ENCODE results near the gene ENPEP. TPM values are rescaled to one million over a fixed set of nuclear protein-coding genes. Genes with fewer than 3 reads are reported as not detected.

ENPEP gene
- total RNA-seq, 1 experiment from 2014 or later: not detected

DNA sequence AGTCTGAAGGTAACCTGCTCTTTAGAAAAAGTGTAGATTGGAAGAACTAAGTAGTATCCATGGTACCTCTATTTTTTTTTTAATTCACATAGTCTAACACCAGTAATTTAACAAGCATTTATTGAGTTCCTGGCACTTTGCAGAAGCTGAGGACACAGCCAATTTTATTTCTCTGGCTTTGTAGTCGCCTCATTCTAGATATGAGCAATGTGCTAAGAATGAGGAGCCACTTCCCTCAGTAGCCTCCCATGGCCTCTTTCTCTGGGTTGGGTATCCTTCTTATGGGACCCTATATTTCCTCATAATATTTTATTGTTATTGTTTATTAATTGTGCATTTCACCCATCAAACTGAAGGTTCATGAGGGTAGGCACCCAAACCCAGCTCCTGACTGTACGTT lies 67.6 kb downstream of the ENPEP start:
- Histone ChIP-seq H2AFZ (ENCODE audit: low read length) (no peak overlapping the region), H3K27me3 (ENCODE audit: low read length) (no peaks in the 10 kb centered on the region), H3K4me1 (ENCODE audit: insufficient read depth, low read length) (peaks cover 21% of the 10 kb centered on the region), H3K36me3 (ENCODE audit: low read depth, low read length) (no peaks in the 10 kb centered on the region), H3K9ac (ENCODE audit: low read length) (no peak overlapping the region), H3K79me2 (ENCODE audit: low read length) (no peaks in the 10 kb centered on the region), H3K4me2 (ENCODE audit: low read length) (no peak overlapping the region), H3K27ac (ENCODE audit: low read length) (no peak overlapping the region), H3K9me2 (replicated peaks; ENCODE audit: low read length) (no peaks in the 10 kb centered on the region), H4K20me1 (ENCODE audit: low read length) (no peaks in the 10 kb centered on the region), H3K4me3 (ENCODE audit: low read length) (no peak overlapping the region), H3K9me3 (ENCODE audit: low read length) (no peaks in the 10 kb centered on the region), H3F3A (ENCODE audit: low read length, unreplicated experiment) (peaks cover 4% of the 10 kb centered on the region)
- DNase-seq (no peak), ATAC-seq (no peak)
- ChIA-PET CTCF (no interaction called here), POLR2A (ENCODE audit: unreplicated experiment) (no interaction called here)
- intact Hi-C loops (cut with micrococcal nuclease): no loop called here
- TF ChIP-seq EZH2 (IDR thresholded peaks at IDR 0.05; ENCODE audit: low read length, unreplicated experiment) (no peak), EZH2phosphoT487 (IDR thresholded peaks at IDR 0.05; ENCODE audit: borderline replicate concordance, low read length) (no peak)
- TF ChIP-seq, protein P1, sequence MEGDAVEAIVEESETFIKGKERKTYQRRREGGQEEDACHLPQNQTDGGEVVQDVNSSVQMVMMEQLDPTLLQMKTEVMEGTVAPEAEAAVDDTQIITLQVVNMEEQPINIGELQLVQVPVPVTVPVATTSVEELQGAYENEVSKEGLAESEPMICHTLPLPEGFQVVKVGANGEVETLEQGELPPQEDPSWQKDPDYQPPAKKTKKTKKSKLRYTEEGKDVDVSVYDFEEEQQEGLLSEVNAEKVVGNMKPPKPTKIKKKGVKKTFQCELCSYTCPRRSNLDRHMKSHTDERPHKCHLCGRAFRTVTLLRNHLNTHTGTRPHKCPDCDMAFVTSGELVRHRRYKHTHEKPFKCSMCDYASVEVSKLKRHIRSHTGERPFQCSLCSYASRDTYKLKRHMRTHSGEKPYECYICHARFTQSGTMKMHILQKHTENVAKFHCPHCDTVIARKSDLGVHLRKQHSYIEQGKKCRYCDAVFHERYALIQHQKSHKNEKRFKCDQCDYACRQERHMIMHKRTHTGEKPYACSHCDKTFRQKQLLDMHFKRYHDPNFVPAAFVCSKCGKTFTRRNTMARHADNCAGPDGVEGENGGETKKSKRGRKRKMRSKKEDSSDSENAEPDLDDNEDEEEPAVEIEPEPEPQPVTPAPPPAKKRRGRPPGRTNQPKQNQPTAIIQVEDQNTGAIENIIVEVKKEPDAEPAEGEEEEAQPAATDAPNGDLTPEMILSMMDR (conservative IDR thresholded peaks at IDR 0.05; ENCODE audit: low read depth, low read length): no peak
- no TSS peak for BruUV-seq (replicated peaks)

DNA sequence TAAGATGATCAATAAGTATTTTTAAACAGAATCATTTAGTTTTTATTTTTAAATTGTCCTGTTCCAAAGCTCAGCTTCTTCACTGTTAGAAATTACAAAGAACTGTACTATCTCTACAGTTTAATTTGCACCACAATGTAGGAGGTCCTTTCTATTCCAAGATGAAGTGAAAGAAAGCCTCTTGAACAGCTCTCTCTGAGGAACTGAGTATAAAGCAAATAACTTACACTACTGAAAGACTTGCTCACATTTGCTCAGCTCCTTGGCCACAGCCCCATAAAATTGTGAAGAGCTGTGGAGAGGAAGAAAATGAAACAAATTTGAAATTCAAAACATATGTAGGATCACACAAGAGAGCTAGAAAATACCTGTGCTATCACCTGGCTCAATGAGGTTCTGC lies 68.6 kb downstream of the ENPEP start:
- H3K4me2 ChIP-seq (ENCODE audit: low read length): no peak overlapping the region
- POLR2A ChIA-PET (ENCODE audit: unreplicated experiment): no interaction called here
- CTCF ChIA-PET: no interaction called here
- no peaks in the 10 kb centered on the region for H3K79me2 ChIP-seq (ENCODE audit: low read length)
- H3K4me1 ChIP-seq (ENCODE audit: insufficient read depth, low read length): peaks cover 21% of the 10 kb centered on the region
- no peaks in the 10 kb centered on the region for H3K9me3 ChIP-seq (ENCODE audit: low read length)
- intact Hi-C loops (cut with micrococcal nuclease): no loop called here
- H3K27me3 ChIP-seq (ENCODE audit: low read length): no peaks in the 10 kb centered on the region
- H3K36me3 ChIP-seq (ENCODE audit: low read depth, low read length): no peaks in the 10 kb centered on the region
- H2AFZ ChIP-seq (ENCODE audit: low read length): no peak overlapping the region
- H3K27ac ChIP-seq (ENCODE audit: low read length): no peak overlapping the region
- BruUV-seq (replicated peaks): no TSS peak
- H3F3A ChIP-seq (ENCODE audit: low read length, unreplicated experiment): peaks cover 4% of the 10 kb centered on the region
- no peaks in the 10 kb centered on the region for H3K9me2 ChIP-seq (replicated peaks; ENCODE audit: low read length)
- no peaks in the 10 kb centered on the region for H4K20me1 ChIP-seq (ENCODE audit: low read length)
- DNase-seq: no peak
- ATAC-seq: no peak
- H3K4me3 ChIP-seq (ENCODE audit: low read length): no peak overlapping the region
- no peak overlapping the region for H3K9ac ChIP-seq (ENCODE audit: low read length)
- TF ChIP-seq EZH2phosphoT487 (IDR thresholded peaks at IDR 0.05; ENCODE audit: borderline replicate concordance, low read length): no peak

DNA sequence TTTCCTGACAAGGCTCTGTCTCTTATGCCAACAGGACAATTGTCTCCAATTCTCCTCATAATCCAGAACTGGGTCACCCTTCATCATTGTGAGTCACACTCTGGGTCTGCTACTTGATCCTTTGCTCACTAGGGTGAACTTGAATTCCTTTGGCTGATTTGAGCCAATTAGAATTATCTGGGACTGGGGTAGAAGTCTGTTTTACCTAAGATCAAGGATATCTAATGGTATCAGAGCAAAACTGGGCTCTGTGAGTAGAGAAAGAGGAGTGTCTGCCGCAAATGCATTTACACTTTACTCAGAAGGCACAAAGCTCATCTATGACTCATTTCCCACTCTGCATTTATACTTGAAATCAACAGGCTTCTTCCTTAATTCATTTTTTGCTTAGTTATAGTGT lies 74.3 kb downstream of the ENPEP start:
- H3K36me3 ChIP-seq (ENCODE audit: low read depth, low read length): no peaks in the 10 kb centered on the region
- peak overlapping the region; percentile 17; the same call in 1 of the 2 replicates for H3K4me2 ChIP-seq (ENCODE audit: low read length)
- no peaks in the 10 kb centered on the region for H4K20me1 ChIP-seq (ENCODE audit: low read length)
- DNase-seq: peak; percentile 59
- no peak overlapping the region for H3K4me3 ChIP-seq (ENCODE audit: low read length)
- no peaks in the 10 kb centered on the region for H3K27me3 ChIP-seq (ENCODE audit: low read length)
- no peaks in the 10 kb centered on the region for H3K79me2 ChIP-seq (ENCODE audit: low read length)
- ChIA-PET POLR2A (ENCODE audit: unreplicated experiment) (no interaction called here), CTCF (no interaction called here)
- no peak overlapping the region for H3K9ac ChIP-seq (ENCODE audit: low read length)
- peak; percentile 74 for ATAC-seq
- H3K4me1 ChIP-seq (ENCODE audit: insufficient read depth, low read length): peaks cover 10% of the 10 kb centered on the region
- TF ChIP-seq EZH2phosphoT487 (IDR thresholded peaks at IDR 0.05; ENCODE audit: borderline replicate concordance, low read length) (no peak), EZH2 (IDR thresholded peaks at IDR 0.05; ENCODE audit: low read length, unreplicated experiment) (no peak)
- TF ChIP-seq, protein P1 (conservative IDR thresholded peaks at IDR 0.05; ENCODE audit: low read depth, low read length): no peak
- H3K27ac ChIP-seq (ENCODE audit: low read length): no peak overlapping the region
- intact Hi-C loops (cut with micrococcal nuclease): no loop called here
- H2AFZ ChIP-seq (ENCODE audit: low read length): peak overlapping the region; percentile 38; the same call in 1 of the 2 replicates
- H3K9me3 ChIP-seq (ENCODE audit: low read length): no peaks in the 10 kb centered on the region
- BruUV-seq (replicated peaks): no TSS peak
- H3K9me2 ChIP-seq (replicated peaks; ENCODE audit: low read length): no peaks in the 10 kb centered on the region
- no peaks in the 10 kb centered on the region for H3F3A ChIP-seq (ENCODE audit: low read length, unreplicated experiment)

Data from PC-3 (cell line).